ENCODE data around the gene PKP2.
"Not testable (repeated sequence)": the region's sequence is repeated elsewhere in the genome, so short reads cannot be mapped to it uniquely, and the experiment has no call there.

The PKP2 gene

GRCh38 chr12:32877601-32878459, 18.7 kb downstream of the PKP2 start:
- ChIA-PET POLR2A (interaction anchor here (0.6 kb wide), 1 partner anchor 37 kb away, joined by 5 read pairs; no protein-coding TSS in a partner anchor), CTCF (no interaction called here)
- Histone ChIP-seq H3K4me1 (ENCODE audit: control extremely low read depth in 1 of 4, control insufficient read depth in 4 of 4, insufficient read depth in 4 of 4, low read length in 3 of 4) (no peaks in the 10 kb centered on the region), H3K4me3 (ENCODE audit: control insufficient read depth in 1 of 7, extremely low read depth in 1 of 7, insufficient read depth in 4 of 7, low read depth in 2 of 7, low read length in 6 of 7) (no peak overlapping the region), H3K36me3 (ENCODE audit: control insufficient read depth in 4 of 4, insufficient read depth in 4 of 4, low read length in 3 of 4) (peaks cover 0 to 8% (median 2%) of the 10 kb centered on the region in 4 experiments), H3K27ac (ENCODE audit: insufficient read depth in 1 of 2, low read depth in 1 of 2, low read length in 2 of 2, poor library complexity in 1 of 2, severe bottlenecking in 2 of 2) (no peak overlapping the region), H3K9me3 (ENCODE audit: control extremely low read depth in 1 of 5, control insufficient read depth in 4 of 5, insufficient read depth in 2 of 5, low read depth in 1 of 5, low read length in 4 of 5) (no peaks in the 10 kb centered on the region), H3K27me3 (replicated peaks in 2 of 5; ENCODE audit: control insufficient read depth in 4 of 5, insufficient read depth in 5 of 5, low read length in 4 of 5) (no peaks in the 10 kb centered on the region)
- DNase-seq: no peak
- WGBS (ENCODE audit: insufficient coverage): 98% methylated on average over 24 of the region's 29 CpGs

GRCh38 chr12:32876004-32876403, 20.6 kb downstream of the PKP2 start:
- DNase-seq: no peak
- Histone ChIP-seq H3K27ac (ENCODE audit: insufficient read depth in 1 of 2, low read depth in 1 of 2, low read length in 2 of 2, poor library complexity in 1 of 2, severe bottlenecking in 2 of 2) (no peak overlapping the region), H3K4me3 (ENCODE audit: control insufficient read depth in 1 of 7, extremely low read depth in 1 of 7, insufficient read depth in 4 of 7, low read depth in 2 of 7, low read length in 6 of 7) (no peak overlapping the region), H3K27me3 (replicated peaks in 2 of 5; ENCODE audit: control insufficient read depth in 4 of 5, insufficient read depth in 5 of 5, low read length in 4 of 5) (no peaks in the 10 kb centered on the region), H3K36me3 (ENCODE audit: control insufficient read depth in 4 of 4, insufficient read depth in 4 of 4, low read length in 3 of 4) (peaks cover 0 to 8% (median 2%) of the 10 kb centered on the region in 4 experiments), H3K4me1 (ENCODE audit: control extremely low read depth in 1 of 4, control insufficient read depth in 4 of 4, insufficient read depth in 4 of 4, low read length in 3 of 4) (no peaks in the 10 kb centered on the region), H3K9me3 (ENCODE audit: control extremely low read depth in 1 of 5, control insufficient read depth in 4 of 5, insufficient read depth in 2 of 5, low read depth in 1 of 5, low read length in 4 of 5) (no peaks in the 10 kb centered on the region)
- WGBS (ENCODE audit: insufficient coverage): 100% methylated on average over 2 of the region's 2 CpGs
- ChIA-PET POLR2A (no interaction called here), CTCF (no interaction called here)

GRCh38 chr12:32874975-32875374, 21.6 kb downstream of the PKP2 start:
- H3K27me3 ChIP-seq (replicated peaks in 2 of 5; ENCODE audit: control insufficient read depth in 4 of 5, insufficient read depth in 5 of 5, low read length in 4 of 5): no peaks in the 10 kb centered on the region
- H3K4me1 ChIP-seq (ENCODE audit: control extremely low read depth in 1 of 4, control insufficient read depth in 4 of 4, insufficient read depth in 4 of 4, low read length in 3 of 4): no peaks in the 10 kb centered on the region
- H3K4me3 ChIP-seq (ENCODE audit: control insufficient read depth in 1 of 7, extremely low read depth in 1 of 7, insufficient read depth in 4 of 7, low read depth in 2 of 7, low read length in 6 of 7): no peak overlapping the region
- DNase-seq: no peak
- ChIA-PET CTCF (no interaction called here), POLR2A (no interaction called here)
- H3K27ac ChIP-seq (ENCODE audit: insufficient read depth in 1 of 2, low read depth in 1 of 2, low read length in 2 of 2, poor library complexity in 1 of 2, severe bottlenecking in 2 of 2): no peak overlapping the region
- no CpG with 5 or more reads among the region's 1 CpG for WGBS (ENCODE audit: insufficient coverage)
- peaks cover 0 to 8% (median 2%) of the 10 kb centered on the region in 4 experiments for H3K36me3 ChIP-seq (ENCODE audit: control insufficient read depth in 4 of 4, insufficient read depth in 4 of 4, low read length in 3 of 4)
- no peaks in the 10 kb centered on the region for H3K9me3 ChIP-seq (ENCODE audit: control extremely low read depth in 1 of 5, control insufficient read depth in 4 of 5, insufficient read depth in 2 of 5, low read depth in 1 of 5, low read length in 4 of 5)

GRCh38 chr12:32874078-32874477, 22.5 kb downstream of the PKP2 start:
- Histone ChIP-seq H3K4me1 (ENCODE audit: control extremely low read depth in 1 of 4, control insufficient read depth in 4 of 4, insufficient read depth in 4 of 4, low read length in 3 of 4) (no peaks in the 10 kb centered on the region), H3K27me3 (replicated peaks in 2 of 5; ENCODE audit: control insufficient read depth in 4 of 5, insufficient read depth in 5 of 5, low read length in 4 of 5) (no peaks in the 10 kb centered on the region), H3K36me3 (ENCODE audit: control insufficient read depth in 4 of 4, insufficient read depth in 4 of 4, low read length in 3 of 4) (peaks cover 0 to 8% (median 2%) of the 10 kb centered on the region in 4 experiments), H3K9me3 (ENCODE audit: control extremely low read depth in 1 of 5, control insufficient read depth in 4 of 5, insufficient read depth in 2 of 5, low read depth in 1 of 5, low read length in 4 of 5) (no peaks in the 10 kb centered on the region), H3K27ac (ENCODE audit: insufficient read depth in 1 of 2, low read depth in 1 of 2, low read length in 2 of 2, poor library complexity in 1 of 2, severe bottlenecking in 2 of 2) (no peak overlapping the region), H3K4me3 (ENCODE audit: control insufficient read depth in 1 of 7, extremely low read depth in 1 of 7, insufficient read depth in 4 of 7, low read depth in 2 of 7, low read length in 6 of 7) (no peak overlapping the region)
- no peak for DNase-seq
- POLR2A ChIA-PET: no interaction called here
- CTCF ChIA-PET: no interaction called here
- WGBS (ENCODE audit: insufficient coverage): 100% methylated on average over 1 of the region's 3 CpGs

- H3K9me3 ChIP-seq (ENCODE audit: control extremely low read depth in 1 of 5, control insufficient read depth in 4 of 5, insufficient read depth in 2 of 5, low read depth in 1 of 5, low read length in 4 of 5); DNase-seq; H3K36me3 ChIP-seq (ENCODE audit: control insufficient read depth in 4 of 4, insufficient read depth in 4 of 4, low read length in 3 of 4); H3K27me3 ChIP-seq (replicated peaks in 2 of 5; ENCODE audit: control insufficient read depth in 4 of 5, insufficient read depth in 5 of 5, low read length in 4 of 5); H3K4me1 ChIP-seq (ENCODE audit: control extremely low read depth in 1 of 4, control insufficient read depth in 4 of 4, insufficient read depth in 4 of 4, low read length in 3 of 4); CTCF ChIA-PET; POLR2A ChIA-PET; H3K27ac ChIP-seq (ENCODE audit: insufficient read depth in 1 of 2, low read depth in 1 of 2, low read length in 2 of 2, poor library complexity in 1 of 2, severe bottlenecking in 2 of 2); H3K4me3 ChIP-seq (ENCODE audit: control insufficient read depth in 1 of 7, extremely low read depth in 1 of 7, insufficient read depth in 4 of 7, low read depth in 2 of 7, low read length in 6 of 7): not testable (repeated sequence)
- WGBS (ENCODE audit: insufficient coverage): 100% methylated on average over 3 of the region's 5 CpGs
These were observed 24.2 kb downstream of the PKP2 start for GRCh38 chr12:32872416-32872815.

- Histone ChIP-seq H3K9me3 (ENCODE audit: control extremely low read depth in 1 of 5, control insufficient read depth in 4 of 5, insufficient read depth in 2 of 5, low read depth in 1 of 5, low read length in 4 of 5) (no peaks in the 10 kb centered on the region), H3K27me3 (replicated peaks in 2 of 5; ENCODE audit: control insufficient read depth in 4 of 5, insufficient read depth in 5 of 5, low read length in 4 of 5) (no peaks in the 10 kb centered on the region), H3K27ac (ENCODE audit: insufficient read depth in 1 of 2, low read depth in 1 of 2, low read length in 2 of 2, poor library complexity in 1 of 2, severe bottlenecking in 2 of 2) (no peak overlapping the region), H3K36me3 (ENCODE audit: control insufficient read depth in 4 of 4, insufficient read depth in 4 of 4, low read length in 3 of 4) (no peaks in the 10 kb centered on the region), H3K4me1 (ENCODE audit: control extremely low read depth in 1 of 4, control insufficient read depth in 4 of 4, insufficient read depth in 4 of 4, low read length in 3 of 4) (no peaks in the 10 kb centered on the region), H3K4me3 (ENCODE audit: control insufficient read depth in 1 of 7, extremely low read depth in 1 of 7, insufficient read depth in 4 of 7, low read depth in 2 of 7, low read length in 6 of 7) (no peak overlapping the region)
- CTCF ChIA-PET: interaction anchor here (0.8 kb wide), 1 partner anchor 173 kb away, joined by 3 read pairs; no protein-coding TSS in a partner anchor
- POLR2A ChIA-PET: no interaction called here
- 97% methylated on average over 3 of the region's 3 CpGs for WGBS (ENCODE audit: insufficient coverage)
- no peak for DNase-seq
These were observed 25.9 kb downstream of the PKP2 start for GRCh38 chr12:32870716-32871115.

- no peak for DNase-seq
- H3K36me3 ChIP-seq (ENCODE audit: control insufficient read depth in 4 of 4, insufficient read depth in 4 of 4, low read length in 3 of 4): no peaks in the 10 kb centered on the region
- ChIA-PET POLR2A (interaction anchor here (0.7 kb wide), 1 partner anchor 360 kb away, joined by 3 read pairs; no protein-coding TSS in a partner anchor), CTCF (no interaction called here)
- no peak overlapping the region for H3K27ac ChIP-seq (ENCODE audit: insufficient read depth in 1 of 2, low read depth in 1 of 2, low read length in 2 of 2, poor library complexity in 1 of 2, severe bottlenecking in 2 of 2)
- H3K27me3 ChIP-seq (replicated peaks in 2 of 5; ENCODE audit: control insufficient read depth in 4 of 5, insufficient read depth in 5 of 5, low read length in 4 of 5): no peaks in the 10 kb centered on the region
- H3K4me1 ChIP-seq (ENCODE audit: control extremely low read depth in 1 of 4, control insufficient read depth in 4 of 4, insufficient read depth in 4 of 4, low read length in 3 of 4): no peaks in the 10 kb centered on the region
- 96% methylated on average over 5 of the region's 8 CpGs for WGBS (ENCODE audit: insufficient coverage)
- H3K4me3 ChIP-seq (ENCODE audit: control insufficient read depth in 1 of 7, extremely low read depth in 1 of 7, insufficient read depth in 4 of 7, low read depth in 2 of 7, low read length in 6 of 7): no peak overlapping the region
- H3K9me3 ChIP-seq (ENCODE audit: control extremely low read depth in 1 of 5, control insufficient read depth in 4 of 5, insufficient read depth in 2 of 5, low read depth in 1 of 5, low read length in 4 of 5): no peaks in the 10 kb centered on the region
These were observed 27.7 kb downstream of the PKP2 start for GRCh38 chr12:32868885-32869284.
